ENCODE data around the gene ZNF221.
A peak's percentile ranks its signal among the peaks of the same experiment; 100 is the strongest.
"Not testable (repeated sequence)": the region's sequence is repeated elsewhere in the genome, so short reads cannot be mapped to it uniquely, and the experiment has no call there.

The ZNF221 gene

DNA sequence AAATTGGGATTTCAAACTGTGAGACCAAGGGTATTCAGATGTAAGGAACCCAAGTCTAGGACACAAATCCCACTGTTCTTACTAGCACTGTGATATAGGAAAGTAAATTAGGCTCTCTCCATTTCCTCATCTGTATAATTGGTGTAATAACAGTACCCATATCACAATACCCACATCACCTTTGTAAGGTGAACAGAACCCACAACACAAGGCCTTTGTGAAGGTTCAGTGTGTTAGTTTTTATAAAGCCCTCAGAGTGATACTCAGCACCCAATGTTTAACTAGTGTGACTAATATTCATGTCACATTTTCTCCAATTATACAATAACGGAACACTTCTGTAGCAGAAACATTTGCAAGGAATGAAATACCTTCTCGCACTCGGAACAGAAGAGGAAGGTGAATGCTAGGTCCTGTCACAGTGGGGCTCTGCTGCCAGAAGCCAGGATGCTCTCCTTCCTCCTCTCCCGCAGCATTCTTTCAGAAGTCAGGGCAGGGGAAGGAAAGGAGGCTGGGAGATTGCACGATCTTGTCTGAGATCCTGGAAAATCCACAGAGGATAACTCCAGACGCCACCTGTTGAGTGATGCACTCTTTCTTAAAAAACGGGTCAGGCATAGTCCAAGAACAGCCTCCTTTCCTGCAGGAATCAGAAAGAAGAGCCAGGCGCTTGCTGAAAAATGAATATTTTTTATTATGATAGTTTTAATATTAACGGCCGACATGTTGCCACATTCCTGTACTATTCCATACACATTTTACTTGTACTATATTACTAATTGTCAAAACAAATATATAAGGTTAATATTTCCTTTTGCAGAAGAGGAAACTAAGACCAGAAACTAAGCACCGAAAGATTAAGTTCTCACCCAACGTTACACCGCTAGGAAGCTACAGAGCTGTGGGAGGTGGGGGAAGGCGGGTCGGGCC is 16.7 kb upstream of the ZNF221 start:
- no peaks in the 10 kb centered on the region for H3K27me3 ChIP-seq (ENCODE audit: control insufficient read depth, insufficient read depth, low read length)
- peak overlapping the region; percentile 72 for H3K9ac ChIP-seq (ENCODE audit: low read length)
- H3K36me3 ChIP-seq (ENCODE audit: control insufficient read depth, insufficient read depth, low read length), result peaks cover 32% of the 10 kb centered on the region
- H3K9me3 ChIP-seq (ENCODE audit: control insufficient read depth, insufficient read depth, low read depth, low read length), result 0 out of 2 replicates have a peak, but pooled peaks cover 2% of the 10 kb centered on the region
- H3K4me3 ChIP-seq (ENCODE audit: low read depth, low read length), result peak overlapping the region; percentile 83
- H3K27ac ChIP-seq (ENCODE audit: low read depth, low read length), result peak overlapping the region; percentile 62; the same call in 1 of the 2 replicates
- peaks cover 6% of the 10 kb centered on the region for H3K4me1 ChIP-seq (ENCODE audit: control insufficient read depth, insufficient read depth, low read length)

DNA sequence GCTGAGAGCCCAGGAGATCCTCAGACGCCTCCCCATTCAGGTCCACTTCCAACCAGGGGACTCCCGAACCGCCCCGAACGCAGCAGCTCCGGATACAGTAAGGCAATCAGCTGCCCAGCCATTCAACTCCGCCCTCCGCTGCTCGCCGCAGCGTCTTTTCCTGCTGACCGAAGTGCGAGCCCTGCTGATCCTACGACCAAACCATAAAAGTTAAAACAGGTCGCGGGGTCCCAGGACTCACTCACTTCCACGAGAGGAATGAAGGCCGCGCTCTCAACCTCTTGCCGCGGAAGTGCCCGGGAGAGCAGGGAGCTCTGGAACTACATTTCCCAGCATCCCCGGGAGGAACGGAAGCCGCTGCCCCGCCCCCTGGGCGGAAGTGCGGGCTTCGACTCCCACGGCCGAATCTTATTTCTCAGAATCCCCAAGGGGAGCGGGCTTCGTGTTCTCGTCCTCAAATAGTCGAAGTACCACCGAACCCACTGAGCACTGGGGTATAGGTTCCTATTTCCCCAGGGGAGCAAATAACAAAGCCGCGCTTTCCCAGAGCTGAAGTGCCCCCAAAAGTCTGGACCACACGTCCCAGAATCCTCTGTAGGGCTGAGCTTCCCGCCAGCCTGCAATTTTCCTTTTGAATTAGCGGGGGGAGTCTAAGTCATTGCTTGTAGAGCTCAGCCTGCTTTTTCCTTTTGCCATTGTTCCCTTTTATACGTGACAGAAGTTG is 15.9 kb upstream of the ZNF221 start, which contains the start of gene ZNF45:
ZNF45 (minus strand) TSS at position 298 of the 724 bp plus-strand sequence. CDS start 13,097 bp downstream, outside the sequence.
- H3K4me1 ChIP-seq (ENCODE audit: control insufficient read depth, insufficient read depth, low read length), result peaks cover 6% of the 10 kb centered on the region
- peak within 1 kb of the TSS; percentile 83 for H3K4me3 ChIP-seq (ENCODE audit: low read depth, low read length)
- peak within 1 kb of the TSS; percentile 62; the same call in 1 of the 2 replicates for H3K27ac ChIP-seq (ENCODE audit: low read depth, low read length)
- H3K9me3 ChIP-seq (ENCODE audit: control insufficient read depth, insufficient read depth, low read depth, low read length), result 0 out of 2 replicates have a peak, but pooled peaks cover 3% of the 10 kb centered on the region
- H3K36me3 ChIP-seq (ENCODE audit: control insufficient read depth, insufficient read depth, low read length), result peaks cover 24% of the 10 kb centered on the region
- H3K27me3 ChIP-seq (ENCODE audit: control insufficient read depth, insufficient read depth, low read length), result no peaks in the 10 kb centered on the region
- peak within 1 kb of the TSS; percentile 74 for H3K9ac ChIP-seq (ENCODE audit: low read length)

DNA sequence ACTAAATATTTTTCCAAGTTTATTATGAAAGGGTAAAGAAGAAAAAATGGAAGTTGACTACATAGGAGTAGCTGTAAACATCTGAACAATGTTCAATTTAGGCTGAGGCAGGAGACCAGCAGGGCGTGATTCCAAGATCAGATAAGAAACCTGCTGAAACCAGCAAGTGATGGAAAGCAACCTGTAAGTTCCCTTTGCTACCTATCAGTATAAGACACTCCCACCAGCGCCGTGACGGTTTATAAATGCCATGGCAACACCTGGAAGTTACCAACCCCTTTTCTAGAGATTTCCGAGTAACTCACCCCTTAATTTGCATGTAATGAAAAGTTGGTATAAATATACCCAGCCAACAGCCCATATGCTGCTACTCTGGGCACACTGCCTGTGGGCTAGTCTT is 14.8 kb upstream of the ZNF221 start:
- H3K36me3 ChIP-seq (ENCODE audit: control insufficient read depth, insufficient read depth, low read length), result peaks cover 14% of the 10 kb centered on the region
- no peak overlapping the region for H3K4me3 ChIP-seq (ENCODE audit: low read depth, low read length)
- H3K9me3 ChIP-seq (ENCODE audit: control insufficient read depth, insufficient read depth, low read depth, low read length), result 0 out of 2 replicates have a peak, but pooled peaks cover 4% of the 10 kb centered on the region
- H3K27me3 ChIP-seq (ENCODE audit: control insufficient read depth, insufficient read depth, low read length), result no peaks in the 10 kb centered on the region; the same call in 1 of the 2 replicates
- H3K27ac ChIP-seq (ENCODE audit: low read depth, low read length), result no peak overlapping the region
- H3K4me1 ChIP-seq (ENCODE audit: control insufficient read depth, insufficient read depth, low read length), result peaks cover 6% of the 10 kb centered on the region
- no peak overlapping the region for H3K9ac ChIP-seq (ENCODE audit: low read length)

DNA sequence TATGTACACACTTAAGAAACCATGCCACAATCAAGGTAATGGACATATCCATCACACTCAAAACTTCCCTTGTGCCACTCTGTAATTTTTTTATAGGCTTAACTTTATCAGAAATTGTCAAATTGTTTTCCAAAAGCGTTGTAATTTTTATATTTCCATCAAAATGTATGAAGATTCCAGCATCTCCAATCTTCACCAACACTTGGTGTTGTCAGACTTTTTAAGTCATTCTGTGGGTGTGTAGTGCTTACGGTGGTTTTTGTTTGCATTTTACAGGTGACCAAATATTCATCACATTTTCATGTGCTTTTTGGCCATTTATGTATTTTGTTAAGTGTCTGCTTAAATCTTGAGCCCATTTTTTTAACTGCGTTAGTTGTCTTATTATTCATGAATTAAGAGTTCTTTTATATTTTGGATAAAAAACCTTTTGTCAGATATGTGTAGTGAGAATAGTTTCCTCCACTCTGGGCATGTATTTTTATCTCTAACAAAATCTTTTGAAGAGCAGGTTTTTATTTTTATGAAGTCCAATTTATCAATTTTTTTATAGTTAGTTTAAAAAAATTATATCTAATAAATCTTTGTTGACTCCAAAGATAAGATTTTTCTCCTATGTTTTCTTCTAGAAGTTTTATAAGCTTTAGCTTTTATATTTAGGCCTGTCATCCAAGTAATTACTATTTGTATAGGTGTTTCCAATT is 11.3 kb upstream of the ZNF221 start:
- H3K27me3 ChIP-seq (ENCODE audit: control insufficient read depth, insufficient read depth, low read length), result peaks cover 2% of the 10 kb centered on the region; the same call in 1 of the 2 replicates
- no peaks in the 10 kb centered on the region for H3K36me3 ChIP-seq (ENCODE audit: control insufficient read depth, insufficient read depth, low read length)
- H3K9ac ChIP-seq (ENCODE audit: low read length), result no peak overlapping the region
- H3K4me1 ChIP-seq (ENCODE audit: control insufficient read depth, insufficient read depth, low read length), result no peaks in the 10 kb centered on the region; the same call in 1 of the 2 replicates
- no peak overlapping the region for H3K27ac ChIP-seq (ENCODE audit: low read depth, low read length)
- H3K9me3 ChIP-seq (ENCODE audit: control insufficient read depth, insufficient read depth, low read depth, low read length), result peaks cover 7% of the 10 kb centered on the region; the same call in 1 of the 2 replicates
- H3K4me3 ChIP-seq (ENCODE audit: low read depth, low read length), result no peak overlapping the region

- Histone ChIP-seq H3K9me3 (ENCODE audit: control insufficient read depth, insufficient read depth, low read depth, low read length) (peaks cover 7% of the 10 kb centered on the region; the same call in 1 of the 2 replicates), H3K4me1 (ENCODE audit: control insufficient read depth, insufficient read depth, low read length) (no peaks in the 10 kb centered on the region; the same call in 1 of the 2 replicates), H3K27me3 (ENCODE audit: control insufficient read depth, insufficient read depth, low read length) (peaks cover 2% of the 10 kb centered on the region; the same call in 1 of the 2 replicates), H3K27ac (ENCODE audit: low read depth, low read length) (no peak overlapping the region), H3K9ac (ENCODE audit: low read length) (no peak overlapping the region), H3K4me3 (ENCODE audit: low read depth, low read length) (no peak overlapping the region), H3K36me3 (ENCODE audit: control insufficient read depth, insufficient read depth, low read length) (no peaks in the 10 kb centered on the region)
Measured at GRCh38 chr19:43940719-43941118, 10.3 kb upstream of the ZNF221 start.

DNA sequence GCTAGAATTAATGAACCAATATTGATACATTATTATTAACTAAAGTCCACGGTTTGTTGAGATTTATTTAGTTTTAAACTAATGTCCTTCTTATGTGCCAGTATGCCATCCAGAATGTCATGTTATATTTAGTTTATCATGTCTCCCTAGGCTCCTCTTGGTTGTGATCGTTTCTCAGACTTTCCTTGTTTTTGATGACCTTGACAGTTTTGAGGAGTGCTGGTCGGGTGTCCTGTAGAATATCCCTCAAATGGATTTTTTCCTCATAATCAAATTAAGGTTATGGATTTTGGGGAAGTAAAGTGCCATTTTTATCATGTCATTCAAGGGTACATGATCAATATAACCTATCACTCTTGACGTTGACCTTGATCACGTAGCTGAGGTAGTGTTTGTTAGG is 9.8 kb upstream of the ZNF221 start:
- no peaks in the 10 kb centered on the region for H3K36me3 ChIP-seq (ENCODE audit: control insufficient read depth, insufficient read depth, low read length)
- no peaks in the 10 kb centered on the region for H3K4me1 ChIP-seq (ENCODE audit: control insufficient read depth, insufficient read depth, low read length)
- H3K27ac ChIP-seq (ENCODE audit: low read depth, low read length), result no peak overlapping the region
- H3K4me3 ChIP-seq (ENCODE audit: low read depth, low read length), result no peak overlapping the region
- peaks cover 2% of the 10 kb centered on the region; the same call in 1 of the 2 replicates for H3K27me3 ChIP-seq (ENCODE audit: control insufficient read depth, insufficient read depth, low read length)
- no peak overlapping the region for H3K9ac ChIP-seq (ENCODE audit: low read length)
- H3K9me3 ChIP-seq (ENCODE audit: control insufficient read depth, insufficient read depth, low read depth, low read length), result peaks cover 7% of the 10 kb centered on the region; the same call in 1 of the 2 replicates

- H3K27me3 ChIP-seq (ENCODE audit: control insufficient read depth, insufficient read depth, low read length); H3K4me3 ChIP-seq (ENCODE audit: low read depth, low read length); H3K4me1 ChIP-seq (ENCODE audit: control insufficient read depth, insufficient read depth, low read length); H3K27ac ChIP-seq (ENCODE audit: low read depth, low read length); H3K36me3 ChIP-seq (ENCODE audit: control insufficient read depth, insufficient read depth, low read length); H3K9ac ChIP-seq (ENCODE audit: low read length): not testable (repeated sequence)
- peaks cover 11% of the 10 kb centered on the region for H3K9me3 ChIP-seq (ENCODE audit: control insufficient read depth, insufficient read depth, low read depth, low read length)
Measured at GRCh38 chr19:43947412-43947811, 3.6 kb upstream of the ZNF221 start.

GRCh38 chr19:43949803-43950202 is 1.2 kb upstream of the ZNF221 start:
- H3K36me3 ChIP-seq (ENCODE audit: control insufficient read depth, insufficient read depth, low read length); H3K27ac ChIP-seq (ENCODE audit: low read depth, low read length); H3K9ac ChIP-seq (ENCODE audit: low read length); H3K4me1 ChIP-seq (ENCODE audit: control insufficient read depth, insufficient read depth, low read length); H3K27me3 ChIP-seq (ENCODE audit: control insufficient read depth, insufficient read depth, low read length); H3K4me3 ChIP-seq (ENCODE audit: low read depth, low read length): not testable (repeated sequence)
- peaks cover 22% of the 10 kb centered on the region for H3K9me3 ChIP-seq (ENCODE audit: control insufficient read depth, insufficient read depth, low read depth, low read length)

DNA sequence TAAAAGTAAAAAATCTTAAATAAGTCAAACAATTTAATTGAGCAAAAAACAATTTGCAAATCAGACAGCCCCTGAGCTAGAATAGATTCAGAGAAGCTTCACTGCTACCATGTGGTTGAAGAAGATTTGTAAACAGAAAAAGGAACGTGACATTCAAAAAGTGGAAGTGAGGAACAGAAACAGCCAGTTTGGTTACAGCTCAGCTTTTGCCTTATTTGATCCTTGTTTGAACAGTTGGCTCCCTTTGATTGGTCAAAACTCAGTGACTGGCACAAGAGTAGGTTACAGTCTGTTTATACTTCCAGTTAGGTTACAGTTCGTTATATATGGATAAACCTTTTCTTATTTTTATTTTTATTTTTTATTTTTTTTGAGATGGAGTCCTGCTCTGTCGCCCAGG is 5.8 kb downstream of the ZNF221 start:
- H3K9ac ChIP-seq (ENCODE audit: low read length), result no peak overlapping the region
- H3K4me3 ChIP-seq (ENCODE audit: low read depth, low read length), result no peak overlapping the region
- peaks cover 23% of the 10 kb centered on the region for H3K36me3 ChIP-seq (ENCODE audit: control insufficient read depth, insufficient read depth, low read length)
- H3K4me1 ChIP-seq (ENCODE audit: control insufficient read depth, insufficient read depth, low read length), result no peaks in the 10 kb centered on the region
- H3K9me3 ChIP-seq (ENCODE audit: control insufficient read depth, insufficient read depth, low read depth, low read length), result peaks cover 68% of the 10 kb centered on the region
- no peak overlapping the region for H3K27ac ChIP-seq (ENCODE audit: low read depth, low read length)
- H3K27me3 ChIP-seq (ENCODE audit: control insufficient read depth, insufficient read depth, low read length), result no peaks in the 10 kb centered on the region

- no peak overlapping the region for H3K27ac ChIP-seq (ENCODE audit: low read depth, low read length)
- peaks cover 71% of the 10 kb centered on the region for H3K9me3 ChIP-seq (ENCODE audit: control insufficient read depth, insufficient read depth, low read depth, low read length)
- H3K4me1 ChIP-seq (ENCODE audit: control insufficient read depth, insufficient read depth, low read length), result no peaks in the 10 kb centered on the region
- no peaks in the 10 kb centered on the region for H3K27me3 ChIP-seq (ENCODE audit: control insufficient read depth, insufficient read depth, low read length)
- no peak overlapping the region for H3K9ac ChIP-seq (ENCODE audit: low read length)
- peaks cover 28% of the 10 kb centered on the region for H3K36me3 ChIP-seq (ENCODE audit: control insufficient read depth, insufficient read depth, low read length)
- no peak overlapping the region for H3K4me3 ChIP-seq (ENCODE audit: low read depth, low read length)
Measured at GRCh38 chr19:43957891-43958290, 6.9 kb downstream of the ZNF221 start.

Data from HUES6 (cell line).